H9 (cell line): ENCODE measurements around the gene METTL16. TPM values are rescaled to one million over a fixed set of nuclear protein-coding genes. Genes with fewer than 3 reads are reported as not detected.

Experiments
- DNase-seq: peaks from one replicate; pipeline ENCODE4 v3.0.0-alpha.2; 2017
- H2AFZ ChIP-seq: one replicate; pipeline ENCODE4 v1.6.1; 2013; ENCODE audit warnings: mild to moderate bottlenecking, low read length, control low read depth, moderate library complexity
- H2AK5ac ChIP-seq: 2 replicates; pipeline ENCODE4 v1.6.1; 2013; ENCODE audit warnings: low read length, control low read depth, mixed read lengths; ENCODE audit not compliant: insufficient read length
- H2BK120ac ChIP-seq: one replicate; pipeline ENCODE4 v1.6.1; 2013; ENCODE audit warnings: low read depth, mild to moderate bottlenecking, low read length, control low read depth, inconsistent platforms; ENCODE audit not compliant: poor library complexity, severe bottlenecking
- H2BK12ac ChIP-seq: 2 replicates; pipeline ENCODE4 v1.6.1; 2013; ENCODE audit warnings: low read length, control low read depth, mixed read lengths, low read depth; ENCODE audit not compliant: insufficient read length
- H2BK15ac ChIP-seq: 2 replicates; pipeline ENCODE4 v1.6.1; 2013; ENCODE audit warnings: low read depth, low read length, control low read depth
- H2BK20ac ChIP-seq: one replicate; pipeline ENCODE4 v1.6.1; 2013; ENCODE audit warnings: low read depth, mild to moderate bottlenecking, low read length, control low read depth, inconsistent platforms; ENCODE audit not compliant: poor library complexity, severe bottlenecking
- H2BK5ac ChIP-seq: 2 replicates; pipeline ENCODE4 v1.6.1; 2013; ENCODE audit warnings: low read length, control low read depth, mixed read lengths; ENCODE audit not compliant: insufficient read length
- H3K14ac ChIP-seq: 2 replicates; pipeline ENCODE4 v1.6.1; 2013; ENCODE audit warnings: low read length, control low read depth; ENCODE audit not compliant: insufficient read depth
- H3K18ac ChIP-seq: 2 replicates; pipeline ENCODE4 v1.6.1; 2013; ENCODE audit warnings: low read depth, mild to moderate bottlenecking, mixed read lengths, low read length, control low read depth; ENCODE audit not compliant: insufficient read length
- H3K23ac ChIP-seq: 2 replicates; pipeline ENCODE4 v1.6.1; 2013; ENCODE audit warnings: low read length, control low read depth, mixed read lengths, low read depth; ENCODE audit not compliant: insufficient read length
- H3K23me2 ChIP-seq: 2 replicates; pipeline ENCODE4 v1.6.1; 2013; ENCODE audit warnings: low read depth, mild to moderate bottlenecking, mixed read lengths, low read length, control low read depth; ENCODE audit not compliant: insufficient read length, poor library complexity, severe bottlenecking
- H3K27ac ChIP-seq: 2 replicates; pipeline ENCODE4 v1.5.1; 2013; ENCODE audit warnings: low read length, control low read depth, mixed read lengths, low read depth; ENCODE audit not compliant: insufficient read length
- H3K27me3 ChIP-seq: 2 replicates; pipeline ENCODE4 v1.6.1; 2013; ENCODE audit warnings: low read length, control low read depth, inconsistent platforms; ENCODE audit not compliant: insufficient read depth
- H3K4ac ChIP-seq: 2 replicates; pipeline ENCODE4 v1.6.1; 2013; ENCODE audit warnings: low read depth, mild to moderate bottlenecking, control low read depth, inconsistent platforms, low read length, moderate library complexity
- H3K4me1 ChIP-seq: 2 replicates; pipeline ENCODE4 v1.6.1; 2013; ENCODE audit warnings: low read length, control low read depth, inconsistent platforms; ENCODE audit not compliant: insufficient read depth
- H3K4me2 ChIP-seq: 2 replicates; pipeline ENCODE4 v1.6.1; 2013; ENCODE audit warnings: low read length, control low read depth, mixed read lengths; ENCODE audit not compliant: insufficient read length, insufficient read depth
- H3K56ac ChIP-seq: 2 replicates; pipeline ENCODE4 v1.6.1; 2013; ENCODE audit warnings: low read depth, mild to moderate bottlenecking, mixed read lengths, low read length, control low read depth; ENCODE audit not compliant: insufficient read length
- H3K79me1 ChIP-seq: 2 replicates; pipeline ENCODE4 v1.6.1; 2013; ENCODE audit warnings: low read depth, mild to moderate bottlenecking, moderate library complexity, low read length, control low read depth, inconsistent platforms; ENCODE audit not compliant: insufficient read depth, poor library complexity, severe bottlenecking
- H3K79me2 ChIP-seq: 2 replicates; pipeline ENCODE4 v1.6.1; 2013; ENCODE audit warnings: low read length, control low read depth, inconsistent platforms; ENCODE audit not compliant: insufficient read depth
- H3K9ac ChIP-seq: 2 replicates; pipeline ENCODE4 v1.6.1; 2013; ENCODE audit warnings: low read length, control low read depth, mixed read lengths; ENCODE audit not compliant: insufficient read length; ENCODE audit errors: extremely low read depth
- H3K9me3 ChIP-seq: one replicate; pipeline ENCODE4 v1.6.1; 2013; ENCODE audit warnings: low read depth, low read length, inconsistent platforms; ENCODE audit not compliant: control insufficient read depth
- H3T11ph ChIP-seq: one replicate; pipeline ENCODE4 v1.6.1; 2013; ENCODE audit warnings: mild to moderate bottlenecking, low read length, control low read depth, inconsistent platforms
- H4K20me1 ChIP-seq: one replicate; pipeline ENCODE4 v1.6.1; 2013; ENCODE audit not compliant: control insufficient read depth, insufficient read length, insufficient read depth
- H4K5ac ChIP-seq: 2 replicates; pipeline ENCODE4 v1.6.1; 2013; ENCODE audit warnings: low read depth, mild to moderate bottlenecking, mixed read lengths, low read length, control low read depth; ENCODE audit not compliant: insufficient read length
- H4K8ac ChIP-seq: replicated peaks from 2 replicates; pipeline ENCODE4 v1.6.1; 2013; ENCODE audit warnings: low read length, control low read depth, mixed read lengths, low read depth; ENCODE audit not compliant: insufficient read length
- H4K91ac ChIP-seq: 2 replicates; pipeline ENCODE4 v1.6.1; 2013; ENCODE audit warnings: low read depth, mild to moderate bottlenecking, moderate library complexity, mixed read lengths, low read length, control low read depth; ENCODE audit not compliant: insufficient read length
- H3K27ac Mint-ChIP-seq, 3 experiments: 2 replicates in 2 of 3; 3 replicates in 1 of 3; pipeline ENCODE4 v1.8.0; 2020 to 2021; ENCODE audit warnings: mixed read lengths in 3 of 3, mild to moderate bottlenecking in 1 of 3, moderate library complexity in 1 of 3
- H3K27me3 Mint-ChIP-seq: 2 replicates; pipeline ENCODE4 v1.8.0; 2021; ENCODE audit warnings: low read depth, mild to moderate bottlenecking, moderate library complexity, mixed read lengths
- H3K36me3 Mint-ChIP-seq, 3 experiments: 2 replicates in 2 of 3; 3 replicates in 1 of 3; pipeline ENCODE4 v1.8.0; 2020 to 2021; ENCODE audit warnings: low read depth in 3 of 3, mixed read lengths in 3 of 3; ENCODE audit not compliant: insufficient read depth in 1 of 3
- H3K4me1 Mint-ChIP-seq, 2 experiments: 2 replicates each; pipeline ENCODE4 v1.8.0; 2020; ENCODE audit warnings: mixed read lengths in 2 of 2
- H3K4me3 Mint-ChIP-seq, 2 experiments: 2 replicates in 1 of 2; 3 replicates in 1 of 2; pipeline ENCODE4 v1.8.0; 2020 to 2021; ENCODE audit warnings: mild to moderate bottlenecking in 2 of 2, mixed read lengths in 2 of 2, moderate library complexity in 1 of 2
- H3K9me3 Mint-ChIP-seq, 2 experiments: 2 replicates in 1 of 2; 3 replicates in 1 of 2; pipeline ENCODE4 v1.8.0; 2020; ENCODE audit warnings: mild to moderate bottlenecking in 2 of 2, mixed read lengths in 2 of 2, moderate library complexity in 1 of 2
- CTCF ChIP-seq: fragments of 200-600 bp; sonication (generic); conservative IDR thresholded peaks from 3 replicates; pipeline ENCODE4 v1.8.0; 2021; ENCODE audit warnings: antibody characterized with exemption, mild to moderate bottlenecking
- WGBS: extraction: QIAGEN DNeasy Blood & Tissue Kit; methylation state at CpG from one replicate; pipeline ENCODE4 v1.1.7; 2013; ENCODE audit warnings: missing lambda C conversion rate, low lambda C conversion rate, mixed read lengths; ENCODE audit not compliant: insufficient read length; ENCODE audit errors: extremely low coverage; 5-methylcytosine and 5-hydroxymethylcytosine counted together
- total RNA-seq: library from RNA; stranded (reverse); gene quantifications from 2 replicates; pipeline ENCODE4 v1.2.1, GENCODE V29; 2021

Gene METTL16
- total RNA-seq, 1 experiment from 2014 or later = 55.4 TPM

GRCh38 chr17:2372180-2372579, 139.5 kb downstream of the METTL16 start:
- H2BK12ac ChIP-seq = no peak overlapping the region
- H4K5ac ChIP-seq = no peak overlapping the region
- Mint-ChIP-seq H3K27ac (no peak overlapping the region), H3K36me3 (peaks cover 3 to 25% (median 22%) of the 10 kb centered on the region in 3 experiments; a peak in 6 of 7 replicates), H3K4me3 (no peak overlapping the region), H3K9me3 (no peaks in the 10 kb centered on the region), H3K4me1 (peaks cover 13 to 19% of the 10 kb centered on the region in 2 experiments), H3K27me3 (no peaks in the 10 kb centered on the region)
- no peaks in the 10 kb centered on the region for H4K20me1 ChIP-seq
- no peak overlapping the region for H3K4ac ChIP-seq
- H3K27ac ChIP-seq = no peak overlapping the region
- no peak overlapping the region for H2AFZ ChIP-seq
- H3T11ph ChIP-seq = no peak overlapping the region
- no peak overlapping the region for H3K14ac ChIP-seq
- H3K23me2 ChIP-seq = no peaks in the 10 kb centered on the region
- H3K4me1 ChIP-seq = no peaks in the 10 kb centered on the region
- no peak overlapping the region for H3K4me2 ChIP-seq
- no peak overlapping the region for H3K9ac ChIP-seq
- no peak overlapping the region for H3K18ac ChIP-seq
- H4K91ac ChIP-seq = no peak overlapping the region
- no peak overlapping the region for H2BK15ac ChIP-seq
- H3K56ac ChIP-seq = no peak overlapping the region
- DNase-seq = no peak
- no peaks in the 10 kb centered on the region for H3K79me2 ChIP-seq
- WGBS = no CpG with 5 or more reads among the region's 26 CpGs
- H4K8ac ChIP-seq = no peak overlapping the region
- H3K79me1 ChIP-seq = no peaks in the 10 kb centered on the region
- H2BK120ac ChIP-seq = no peak overlapping the region
- no peak overlapping the region for H3K23ac ChIP-seq
- H2BK20ac ChIP-seq = no peak overlapping the region
- H3K9me3 ChIP-seq = no peaks in the 10 kb centered on the region
- no peak for TF ChIP-seq CTCF
- H2AK5ac ChIP-seq = no peak overlapping the region
- H2BK5ac ChIP-seq = no peak overlapping the region
- H3K27me3 ChIP-seq = no peaks in the 10 kb centered on the region
